ENCODE measurements around the gene RBMS3.
"Not testable (repeated sequence)": the region's sequence is repeated elsewhere in the genome, so short reads cannot be mapped to it uniquely, and the experiment has no call there.

The RBMS3 gene

GRCh38 chr3:29520764-29521163, 239.9 kb downstream of the RBMS3 start:
- H3K4me3 ChIP-seq (ENCODE audit: low read depth, low read length): no peak overlapping the region
- H3K79me2 ChIP-seq (ENCODE audit: control insufficient read depth, insufficient read depth, low read length, unreplicated experiment): peaks cover 3% of the 10 kb centered on the region
- no peak overlapping the region for H3K27ac ChIP-seq (ENCODE audit: low read depth, low read length)

GRCh38 chr3:29521293-29521692, 240.4 kb downstream of the RBMS3 start:
- peaks cover 19% of the 10 kb centered on the region for H3K4me1 ChIP-seq (ENCODE audit: control insufficient read depth, insufficient read depth, low read length, unreplicated experiment)
- H3K27ac ChIP-seq (ENCODE audit: low read depth, low read length): no peak overlapping the region
- H3K4me3 ChIP-seq (ENCODE audit: low read depth, low read length): no peak overlapping the region
- peaks cover 3% of the 10 kb centered on the region for H3K79me2 ChIP-seq (ENCODE audit: control insufficient read depth, insufficient read depth, low read length, unreplicated experiment)
- no peak overlapping the region for H2AFZ ChIP-seq (ENCODE audit: low read length, unreplicated experiment)
- no peaks in the 10 kb centered on the region for H3K27me3 ChIP-seq (ENCODE audit: insufficient read depth, low read length)
- no peaks in the 10 kb centered on the region for H3K36me3 ChIP-seq (ENCODE audit: insufficient read depth, low read length)

More at GRCh38 chr3:29520764-29521163, 239.9 kb downstream of the RBMS3 start:
- Histone ChIP-seq H2AFZ (ENCODE audit: low read length, unreplicated experiment) (no peak overlapping the region), H3K4me1 (ENCODE audit: control insufficient read depth, insufficient read depth, low read length, unreplicated experiment) (peaks cover 21% of the 10 kb centered on the region), H3K36me3 (ENCODE audit: insufficient read depth, low read length) (no peaks in the 10 kb centered on the region), H3K27me3 (ENCODE audit: insufficient read depth, low read length) (no peaks in the 10 kb centered on the region)

GRCh38 chr3:29521751-29522150, 240.9 kb downstream of the RBMS3 start:
- peaks cover 3% of the 10 kb centered on the region for H3K79me2 ChIP-seq (ENCODE audit: control insufficient read depth, insufficient read depth, low read length, unreplicated experiment)
- no peak overlapping the region for H3K4me3 ChIP-seq (ENCODE audit: low read depth, low read length)
- no peaks in the 10 kb centered on the region for H3K36me3 ChIP-seq (ENCODE audit: insufficient read depth, low read length)
- no peak overlapping the region for H2AFZ ChIP-seq (ENCODE audit: low read length, unreplicated experiment)
- H3K4me1 ChIP-seq (ENCODE audit: control insufficient read depth, insufficient read depth, low read length, unreplicated experiment): peaks cover 16% of the 10 kb centered on the region
- no peaks in the 10 kb centered on the region for H3K27me3 ChIP-seq (ENCODE audit: insufficient read depth, low read length)
- no peak overlapping the region for H3K27ac ChIP-seq (ENCODE audit: low read depth, low read length)

GRCh38 chr3:29524433-29524832, 243.6 kb downstream of the RBMS3 start:
- not testable (repeated sequence) for H3K27me3 ChIP-seq (ENCODE audit: insufficient read depth, low read length); H2AFZ ChIP-seq (ENCODE audit: low read length, unreplicated experiment); H3K79me2 ChIP-seq (ENCODE audit: control insufficient read depth, insufficient read depth, low read length, unreplicated experiment); H3K36me3 ChIP-seq (ENCODE audit: insufficient read depth, low read length); H3K4me3 ChIP-seq (ENCODE audit: low read depth, low read length)
- H3K27ac ChIP-seq (ENCODE audit: low read depth, low read length): peak overlapping the region; percentile 71
- peaks cover 19% of the 10 kb centered on the region for H3K4me1 ChIP-seq (ENCODE audit: control insufficient read depth, insufficient read depth, low read length, unreplicated experiment)

GRCh38 chr3:29525254-29525881, 244.5 kb downstream of the RBMS3 start:
- Histone ChIP-seq H3K27me3 (ENCODE audit: insufficient read depth, low read length) (no peaks in the 10 kb centered on the region), H3K79me2 (ENCODE audit: control insufficient read depth, insufficient read depth, low read length, unreplicated experiment) (peaks cover 10% of the 10 kb centered on the region), H3K4me1 (ENCODE audit: control insufficient read depth, insufficient read depth, low read length, unreplicated experiment) (peaks cover 25% of the 10 kb centered on the region), H3K4me3 (ENCODE audit: low read depth, low read length) (no peak overlapping the region; the same call in 1 of the 2 replicates), H3K27ac (ENCODE audit: low read depth, low read length) (peak overlapping the region; percentile 71), H2AFZ (ENCODE audit: low read length, unreplicated experiment) (peak overlapping the region; percentile 7), H3K36me3 (ENCODE audit: insufficient read depth, low read length) (no peaks in the 10 kb centered on the region)

- Histone ChIP-seq H3K36me3 (ENCODE audit: insufficient read depth, low read length) (no peaks in the 10 kb centered on the region), H3K27ac (ENCODE audit: low read depth, low read length) (no peak overlapping the region), H3K4me1 (ENCODE audit: control insufficient read depth, insufficient read depth, low read length, unreplicated experiment) (peaks cover 25% of the 10 kb centered on the region), H3K79me2 (ENCODE audit: control insufficient read depth, insufficient read depth, low read length, unreplicated experiment) (peaks cover 10% of the 10 kb centered on the region), H3K4me3 (ENCODE audit: low read depth, low read length) (no peak overlapping the region), H3K27me3 (ENCODE audit: insufficient read depth, low read length) (no peaks in the 10 kb centered on the region), H2AFZ (ENCODE audit: low read length, unreplicated experiment) (no peak overlapping the region)
Observed at GRCh38 chr3:29527246-29527645, 246.4 kb downstream of the RBMS3 start.

- Histone ChIP-seq H3K79me2 (ENCODE audit: control insufficient read depth, insufficient read depth, low read length, unreplicated experiment) (peaks cover 10% of the 10 kb centered on the region), H3K27me3 (ENCODE audit: insufficient read depth, low read length) (no peaks in the 10 kb centered on the region), H3K36me3 (ENCODE audit: insufficient read depth, low read length) (no peaks in the 10 kb centered on the region), H3K27ac (ENCODE audit: low read depth, low read length) (no peak overlapping the region), H2AFZ (ENCODE audit: low read length, unreplicated experiment) (no peak overlapping the region), H3K4me3 (ENCODE audit: low read depth, low read length) (no peak overlapping the region), H3K4me1 (ENCODE audit: control insufficient read depth, insufficient read depth, low read length, unreplicated experiment) (peaks cover 9% of the 10 kb centered on the region)
Observed at GRCh38 chr3:29531644-29532043, 250.8 kb downstream of the RBMS3 start.

GRCh38 chr3:29532473-29532872, 251.6 kb downstream of the RBMS3 start:
- no peaks in the 10 kb centered on the region for H3K27me3 ChIP-seq (ENCODE audit: insufficient read depth, low read length)
- H3K79me2 ChIP-seq (ENCODE audit: control insufficient read depth, insufficient read depth, low read length, unreplicated experiment): peaks cover 7% of the 10 kb centered on the region
- no peak overlapping the region for H3K27ac ChIP-seq (ENCODE audit: low read depth, low read length)
- no peaks in the 10 kb centered on the region for H3K36me3 ChIP-seq (ENCODE audit: insufficient read depth, low read length)
- peaks cover 9% of the 10 kb centered on the region for H3K4me1 ChIP-seq (ENCODE audit: control insufficient read depth, insufficient read depth, low read length, unreplicated experiment)
- H3K4me3 ChIP-seq (ENCODE audit: low read depth, low read length): no peak overlapping the region
- no peak overlapping the region for H2AFZ ChIP-seq (ENCODE audit: low read length, unreplicated experiment)

GRCh38 chr3:29534006-29534405, 253.1 kb downstream of the RBMS3 start:
- no peaks in the 10 kb centered on the region for H3K27me3 ChIP-seq (ENCODE audit: insufficient read depth, low read length)
- peaks cover 22% of the 10 kb centered on the region for H3K4me1 ChIP-seq (ENCODE audit: control insufficient read depth, insufficient read depth, low read length, unreplicated experiment)
- H3K36me3 ChIP-seq (ENCODE audit: insufficient read depth, low read length): no peaks in the 10 kb centered on the region
- H3K4me3 ChIP-seq (ENCODE audit: low read depth, low read length): no peak overlapping the region
- no peak overlapping the region for H2AFZ ChIP-seq (ENCODE audit: low read length, unreplicated experiment)
- H3K79me2 ChIP-seq (ENCODE audit: control insufficient read depth, insufficient read depth, low read length, unreplicated experiment): peaks cover 4% of the 10 kb centered on the region
- H3K27ac ChIP-seq (ENCODE audit: low read depth, low read length): no peak overlapping the region

- Histone ChIP-seq H3K27me3 (ENCODE audit: insufficient read depth, low read length) (no peaks in the 10 kb centered on the region), H3K36me3 (ENCODE audit: insufficient read depth, low read length) (no peaks in the 10 kb centered on the region), H3K79me2 (ENCODE audit: control insufficient read depth, insufficient read depth, low read length, unreplicated experiment) (peaks cover 4% of the 10 kb centered on the region), H3K4me1 (ENCODE audit: control insufficient read depth, insufficient read depth, low read length, unreplicated experiment) (peaks cover 20% of the 10 kb centered on the region), H3K27ac (ENCODE audit: low read depth, low read length) (no peak overlapping the region), H2AFZ (ENCODE audit: low read length, unreplicated experiment) (no peak overlapping the region), H3K4me3 (ENCODE audit: low read depth, low read length) (no peak overlapping the region)
Observed at GRCh38 chr3:29536016-29536758, 255.3 kb downstream of the RBMS3 start.
